NCI-H748 (cell line): ENCODE results near the gene NXF3.
"Not testable (repeated sequence)": the region's sequence is repeated elsewhere in the genome, so short reads cannot be mapped to it uniquely, and the experiment has no call there.

ENCODE experiments used
- DNase-seq: peaks from one replicate; lab custom pipeline; 2025; ENCODE audit not compliant: unreplicated experiment; lab: John Stamatoyannopoulos, UW

Gene NXF3

DNA sequence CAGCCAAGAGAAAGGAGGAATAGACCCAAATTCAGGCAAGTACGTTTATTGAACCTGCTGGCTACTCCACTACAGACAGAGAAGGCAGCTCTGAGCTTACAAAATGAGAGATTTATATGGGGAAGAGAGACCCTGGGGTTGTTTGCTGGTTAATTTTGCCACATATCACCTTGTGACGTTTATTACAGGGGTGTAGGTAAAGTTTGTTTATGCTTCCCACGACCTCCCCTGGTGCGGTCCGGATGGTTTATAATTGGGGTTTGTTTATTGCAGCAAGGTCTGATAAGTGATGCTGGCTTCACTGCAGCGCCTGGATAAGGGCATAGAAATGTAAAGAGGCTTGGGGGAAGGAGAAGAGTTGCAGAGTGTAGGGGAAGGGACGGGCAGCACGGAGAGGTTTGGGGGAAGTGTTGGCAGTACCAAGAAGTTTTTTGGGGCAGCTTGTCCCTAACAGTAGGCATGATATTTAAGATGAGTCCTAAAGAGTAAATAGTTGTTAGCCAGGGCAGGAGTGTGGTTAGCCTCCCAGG lies 41.6 kb downstream of the NXF3 start:
- no peak for DNase-seq

DNA sequence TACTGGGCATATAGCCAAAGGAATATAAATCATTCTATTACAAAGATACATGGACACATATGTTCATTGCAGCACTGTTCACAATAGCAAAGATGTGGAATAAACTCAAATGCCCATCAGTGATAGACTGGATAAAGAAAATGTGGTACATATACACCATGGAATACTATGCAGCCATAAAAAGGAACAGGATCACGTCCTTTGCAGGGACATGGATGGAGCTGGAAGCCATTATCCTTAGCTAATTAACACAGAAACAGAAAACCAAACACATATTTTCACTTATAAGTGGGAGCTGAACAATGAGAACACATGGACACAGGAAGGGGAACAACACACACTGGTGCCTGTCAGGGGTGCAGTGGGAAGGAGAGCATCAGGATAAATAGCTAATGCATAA lies 59.6 kb downstream of the NXF3 start:
- not testable (repeated sequence) for DNase-seq
